RWPE2 (cell line): ENCODE data around the gene UNC45A.
"Not testable (repeated sequence)": the region's sequence is repeated elsewhere in the genome, so short reads cannot be mapped to it uniquely, and the experiment has no call there.

Source experiments
- ATAC-seq: fragments of 200-7000 bp; cut with Tn5 transposase; 3 replicates; pipeline ENCODE4 v1.9.1; 2021; ENCODE audit warnings: low read depth
- DNase-seq: peaks from one replicate; pipeline ENCODE4 v3.0.0-alpha.2; 2020; ENCODE audit warnings: low spot score
- H3K27ac ChIP-seq: fragments of 450-650 bp; 2 replicates; pipeline ENCODE4 v1.5.1; 2017; ENCODE audit warnings: mild to moderate bottlenecking; ENCODE audit not compliant: poor library complexity, severe bottlenecking
- H3K27me3 ChIP-seq: fragments of 250-450 bp; sonication (Bioruptor Pico); 2 replicates; pipeline ENCODE4 v1.5.1; 2021; ENCODE audit warnings: mild to moderate bottlenecking, moderate library complexity; ENCODE audit not compliant: insufficient read depth, poor library complexity, severe bottlenecking
- H3K36me3 ChIP-seq: fragments of 250-450 bp; sonication (Bioruptor Pico); 2 replicates; pipeline ENCODE4 v1.5.1; 2020; ENCODE audit warnings: low read depth, mild to moderate bottlenecking, moderate library complexity
- H3K4me1 ChIP-seq: fragments of 250-450 bp; sonication (Bioruptor Pico); 2 replicates; pipeline ENCODE4 v1.5.1; 2021; ENCODE audit warnings: mild to moderate bottlenecking, moderate library complexity; ENCODE audit not compliant: insufficient read depth, poor library complexity, severe bottlenecking
- H3K4me3 ChIP-seq: fragments of 250-450 bp; sonication (Bioruptor Pico); 2 replicates; pipeline ENCODE4 v1.5.1; 2021; ENCODE audit warnings: mild to moderate bottlenecking, moderate library complexity; ENCODE audit not compliant: severe bottlenecking
- H3K9me3 ChIP-seq: fragments of 250-450 bp; sonication (Bioruptor Pico); 2 replicates; pipeline ENCODE4 v1.5.1; 2021; ENCODE audit warnings: mild to moderate bottlenecking, moderate library complexity; ENCODE audit not compliant: severe bottlenecking
- CTCF ChIP-seq: fragments of 450-650 bp; IDR thresholded peaks from one replicate; pipeline ENCODE4 v1.5.1; 2017; ENCODE audit warnings: mild to moderate bottlenecking, moderate library complexity; ENCODE audit not compliant: poor library complexity, severe bottlenecking

The UNC45A gene

GRCh38 chr15:90918034-90918788 lies 16.9 kb upstream of the UNC45A start:
- Histone ChIP-seq H3K27me3 (no peaks in the 10 kb centered on the region), H3K4me3 (no peak overlapping the region), H3K27ac (no peak overlapping the region), H3K4me1 (no peaks in the 10 kb centered on the region), H3K9me3 (no peaks in the 10 kb centered on the region), H3K36me3 (peaks cover 16% of the 10 kb centered on the region; the same call in 1 of the 2 replicates)
- DNase-seq (no peak), ATAC-seq (no peak)
- TF ChIP-seq CTCF, result no peak

GRCh38 chr15:90918835-90919234 lies 16.2 kb upstream of the UNC45A start:
- H3K27me3 ChIP-seq, result no peaks in the 10 kb centered on the region
- no peak for ATAC-seq
- no peak overlapping the region for H3K4me3 ChIP-seq
- TF ChIP-seq CTCF, result no peak
- no peak overlapping the region for H3K27ac ChIP-seq
- DNase-seq, result no peak
- H3K36me3 ChIP-seq, result peaks cover 16% of the 10 kb centered on the region; the same call in 1 of the 2 replicates
- H3K4me1 ChIP-seq, result no peaks in the 10 kb centered on the region
- no peaks in the 10 kb centered on the region for H3K9me3 ChIP-seq

- Histone ChIP-seq H3K36me3 (peaks cover 13% of the 10 kb centered on the region; the same call in 1 of the 2 replicates), H3K9me3 (no peaks in the 10 kb centered on the region), H3K27me3 (no peaks in the 10 kb centered on the region), H3K4me1 (no peaks in the 10 kb centered on the region), H3K4me3 (no peak overlapping the region), H3K27ac (no peak overlapping the region)
- TF ChIP-seq CTCF, result no peak
- DNase-seq (no peak), ATAC-seq (no peak)
Observed at GRCh38 chr15:90921887-90922286, 13.2 kb upstream of the UNC45A start.

GRCh38 chr15:90922712-90923322 lies 12.3 kb upstream of the UNC45A start:
- not testable (repeated sequence) for H3K4me3 ChIP-seq, ATAC-seq, H3K9me3 ChIP-seq, DNase-seq, H3K27me3 ChIP-seq, H3K27ac ChIP-seq, H3K4me1 ChIP-seq
- H3K36me3 ChIP-seq, result peaks cover 13% of the 10 kb centered on the region; the same call in 1 of the 2 replicates

GRCh38 chr15:90924375-90924774 lies 10.7 kb upstream of the UNC45A start:
- TF ChIP-seq CTCF, result no peak
- ATAC-seq (no peak), DNase-seq (no peak)
- Histone ChIP-seq H3K27ac (no peak overlapping the region), H3K4me1 (peaks cover 7% of the 10 kb centered on the region), H3K27me3 (no peaks in the 10 kb centered on the region), H3K36me3 (0 out of 2 replicates have a peak, but pooled peaks cover 6% of the 10 kb centered on the region), H3K4me3 (no peak overlapping the region), H3K9me3 (no peaks in the 10 kb centered on the region)

- not testable (repeated sequence) for DNase-seq, H3K36me3 ChIP-seq, ATAC-seq, H3K4me3 ChIP-seq, H3K27ac ChIP-seq, H3K27me3 ChIP-seq, H3K9me3 ChIP-seq
- peaks cover 17% of the 10 kb centered on the region for H3K4me1 ChIP-seq
Observed at GRCh38 chr15:90926766-90927165, 8.3 kb upstream of the UNC45A start.

- H3K4me1 ChIP-seq, result peaks cover 17% of the 10 kb centered on the region
- not testable (repeated sequence) for DNase-seq, H3K36me3 ChIP-seq, H3K27ac ChIP-seq, H3K4me3 ChIP-seq, ATAC-seq, H3K27me3 ChIP-seq, H3K9me3 ChIP-seq
Observed at GRCh38 chr15:90928106-90928505, 7.0 kb upstream of the UNC45A start.
